Stimulated activated CD4-positive, alpha-beta T cell treated with anti-CD3 and anti-CD28 coated beads, Interleukin-4, amount 100 ng/mL, for 1 hour (primary cell): Measurements from ENCODE around the gene GLCE.

Experiments used
- DNase-seq: peaks from one replicate; pipeline ENCODE4 v3.0.0-alpha.2; 2020

GLCE gene

DNA sequence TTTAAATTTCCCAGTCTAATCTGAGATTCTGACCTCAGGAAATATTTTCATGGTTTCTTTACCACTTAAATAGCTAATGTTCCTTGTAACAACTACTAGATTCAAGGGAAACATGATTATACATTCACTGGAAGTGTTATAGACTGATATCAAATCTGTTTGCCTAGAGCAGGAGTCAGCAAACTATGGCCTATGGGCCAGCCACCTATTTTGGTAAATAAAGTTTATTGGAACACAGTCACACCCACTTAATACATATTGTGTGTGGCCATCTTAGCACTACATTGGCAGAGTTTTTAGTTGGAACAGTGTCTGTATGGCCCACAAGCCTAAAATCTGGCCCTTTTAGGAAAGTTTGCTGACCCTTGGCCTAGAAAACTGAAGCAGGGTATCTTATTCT is 50.1 kb downstream of the GLCE start:
- no peak for DNase-seq

- no peak for DNase-seq
These were observed 53.4 kb downstream of the GLCE start for GRCh38 chr15:69213786-69214185.

GRCh38 chr15:69215314-69216035 is 55.0 kb downstream of the GLCE start:
- DNase-seq = no peak

- DNase-seq = no peak
These were observed 56.9 kb downstream of the GLCE start for GRCh38 chr15:69217381-69217780.

- DNase-seq = no peak
These were observed 59.3 kb downstream of the GLCE start for GRCh38 chr15:69219690-69220089.

- no peak for DNase-seq
These were observed 61.6 kb downstream of the GLCE start for GRCh38 chr15:69222002-69222474.

DNA sequence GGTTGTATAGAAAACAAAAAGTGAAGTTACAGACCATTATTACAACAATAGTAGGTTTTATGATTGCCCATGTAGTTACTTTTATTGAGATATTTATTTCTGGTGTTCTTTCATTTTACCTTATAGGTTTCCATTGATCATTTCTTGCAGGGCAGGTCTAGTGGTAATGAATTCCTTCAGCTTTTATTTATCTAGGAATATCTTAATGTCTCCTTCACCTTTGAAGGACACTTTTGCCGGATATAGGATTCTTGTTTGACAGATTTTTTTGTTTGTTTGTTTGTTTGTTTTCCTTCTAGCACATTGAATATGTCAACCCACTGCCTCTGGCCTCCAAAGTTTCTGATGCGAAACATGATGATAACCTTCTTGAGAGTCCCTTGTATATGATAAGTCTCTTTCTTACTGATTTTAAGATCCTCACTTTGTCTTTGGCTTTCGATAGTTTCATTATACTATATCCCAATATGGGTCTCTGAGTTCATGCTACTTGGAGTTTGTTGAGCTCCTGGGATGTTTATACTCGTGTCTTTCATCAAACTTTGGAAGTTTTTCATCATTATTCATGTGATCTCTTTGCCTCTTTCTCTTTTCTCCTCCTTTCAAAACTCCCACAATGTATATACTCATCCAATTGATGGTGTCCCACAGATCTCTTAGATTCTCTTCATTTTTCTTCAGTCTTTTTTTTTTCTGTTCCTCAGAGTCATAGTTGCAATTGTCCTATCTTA is 62.8 kb downstream of the GLCE start:
- DNase-seq = no peak

- DNase-seq = no peak
These were observed 63.9 kb downstream of the GLCE start for GRCh38 chr15:69224383-69224782.

GRCh38 chr15:69225355-69226022 is 65.1 kb downstream of the GLCE start:
- DNase-seq = no peak

DNA sequence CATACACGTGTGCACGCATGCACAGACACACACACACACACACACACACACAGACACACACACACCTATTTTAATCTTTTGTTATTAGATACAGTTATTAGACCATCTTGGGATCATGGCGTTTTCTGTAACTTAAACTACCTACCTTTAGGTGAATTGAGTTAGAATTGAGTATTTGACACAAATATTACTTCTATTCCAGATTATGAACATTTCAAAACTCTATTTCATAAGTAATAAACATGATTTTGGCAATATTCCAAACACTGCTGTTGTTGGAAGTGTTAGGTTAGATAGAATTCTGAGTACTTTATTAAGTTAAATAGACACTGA is 65.6 kb downstream of the GLCE start:
- no peak for DNase-seq

DNA sequence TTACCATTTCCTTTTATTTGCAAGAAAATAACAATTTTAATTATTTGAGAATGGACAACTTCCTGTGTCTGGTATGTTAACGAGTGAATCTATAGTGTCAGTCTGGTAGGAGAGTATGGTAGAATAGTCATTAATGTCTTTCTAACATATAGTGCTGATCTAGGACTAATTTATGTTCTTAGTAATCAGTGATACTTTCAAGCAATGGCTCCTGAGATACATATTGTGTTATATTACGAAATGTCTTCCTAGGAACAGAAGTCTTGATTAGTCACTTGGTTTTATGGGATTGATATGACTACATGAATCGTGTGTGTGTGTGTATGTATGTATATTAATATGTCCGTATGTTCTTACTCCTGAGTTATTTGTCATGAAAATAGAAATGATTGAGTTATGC is 71.7 kb downstream of the GLCE start:
- no peak for DNase-seq

- DNase-seq = no peak
These were observed 72.3 kb downstream of the GLCE start for GRCh38 chr15:69232765-69233164.

- DNase-seq = no peak
These were observed 74.2 kb downstream of the GLCE start for GRCh38 chr15:69234676-69235075.

DNA sequence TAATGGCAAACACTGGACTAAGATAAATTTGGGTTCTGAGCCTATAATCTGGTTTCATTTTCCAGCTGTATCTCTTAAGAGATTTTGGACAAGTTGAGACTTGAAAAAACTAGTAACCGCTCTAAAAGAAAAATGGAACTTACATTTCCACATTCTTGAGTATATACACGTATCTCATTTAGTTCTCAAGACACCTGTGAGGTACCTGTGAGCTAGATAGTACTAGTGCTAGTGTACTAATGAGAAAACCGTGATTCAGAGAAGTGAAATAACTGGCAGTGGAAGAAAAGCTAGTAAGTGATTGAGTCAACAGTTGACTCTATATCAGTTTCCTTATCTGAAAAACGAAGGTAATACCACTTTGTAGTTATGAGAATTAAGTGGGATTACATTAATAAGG is 76.1 kb downstream of the GLCE start:
- no peak for DNase-seq

- DNase-seq = no peak
These were observed 77.3 kb downstream of the GLCE start for GRCh38 chr15:69237718-69238117.

- no peak for DNase-seq
These were observed 84.4 kb downstream of the GLCE start for GRCh38 chr15:69244798-69245197.

GRCh38 chr15:69253156-69253555 is 92.7 kb downstream of the GLCE start:
- no peak for DNase-seq

DNA sequence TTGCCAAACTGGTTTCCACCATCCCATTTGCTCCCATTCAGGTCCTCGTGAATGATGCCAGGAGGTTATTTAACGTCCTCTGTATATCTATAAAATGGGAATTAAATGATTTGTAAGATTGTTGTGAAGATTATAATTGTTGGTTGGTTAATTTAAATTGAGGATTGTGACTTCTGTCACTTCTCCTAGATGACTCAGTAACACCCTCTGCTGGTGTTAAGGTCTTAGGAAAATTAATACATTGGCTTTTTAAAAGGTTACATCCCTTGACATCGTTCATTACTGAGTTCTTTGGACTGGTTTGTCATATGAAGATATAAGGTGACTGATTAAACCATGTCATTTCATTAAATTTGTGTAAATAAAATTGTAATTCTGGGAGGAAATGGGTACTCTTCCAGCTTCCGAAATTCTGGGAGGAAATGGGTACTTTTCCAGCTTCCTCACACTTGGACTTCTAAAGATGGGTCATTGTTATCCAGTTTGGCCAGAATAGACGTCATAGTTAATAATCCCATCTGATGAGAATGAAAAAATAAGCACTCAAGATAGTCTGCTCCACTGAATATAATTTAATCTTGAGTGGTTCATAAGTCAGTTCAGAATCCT is 105.0 kb downstream of the GLCE start:
- DNase-seq = no peak

DNA sequence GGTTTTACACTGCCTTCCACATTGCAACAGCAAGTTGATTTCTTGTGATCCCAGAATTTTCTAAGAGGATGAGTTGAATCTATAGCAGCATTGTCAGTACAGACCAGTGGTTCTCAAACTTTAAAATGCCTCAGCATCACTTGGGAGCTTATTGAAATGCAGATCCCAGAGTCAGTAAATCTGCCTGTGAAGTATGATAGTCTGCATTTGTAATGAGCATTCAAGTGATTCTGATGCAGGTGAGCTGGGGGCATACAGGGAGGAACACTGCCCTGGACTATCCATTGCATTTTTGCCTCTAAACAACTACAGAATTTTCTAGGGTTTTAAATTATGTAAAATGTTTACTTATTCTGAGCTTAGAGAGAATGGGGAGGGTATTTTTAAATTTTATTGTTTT is 110.8 kb downstream of the GLCE start:
- no peak for DNase-seq

GRCh38 chr15:69272139-69272538 is 111.7 kb downstream of the GLCE start:
- no peak for DNase-seq

DNA sequence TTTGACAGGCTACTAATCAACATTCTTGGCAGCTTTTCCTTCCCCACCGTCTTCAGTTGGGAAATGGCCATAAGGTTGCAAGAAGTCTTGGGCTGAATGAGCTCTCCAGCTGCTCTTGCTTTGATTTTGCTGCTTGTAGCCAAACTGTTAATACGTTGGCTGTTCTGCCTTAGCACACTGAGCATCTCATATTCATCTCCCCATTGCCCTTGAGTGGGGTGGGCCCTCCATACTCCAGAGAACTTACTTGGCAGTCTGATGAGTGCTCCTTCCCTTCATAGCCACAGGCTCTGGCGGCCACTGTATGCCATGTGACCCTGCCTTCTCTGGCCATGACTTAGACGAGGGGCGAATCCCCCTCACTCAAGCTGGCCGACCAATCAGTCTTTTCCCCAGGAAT is 112.5 kb downstream of the GLCE start:
- no peak for DNase-seq

DNA sequence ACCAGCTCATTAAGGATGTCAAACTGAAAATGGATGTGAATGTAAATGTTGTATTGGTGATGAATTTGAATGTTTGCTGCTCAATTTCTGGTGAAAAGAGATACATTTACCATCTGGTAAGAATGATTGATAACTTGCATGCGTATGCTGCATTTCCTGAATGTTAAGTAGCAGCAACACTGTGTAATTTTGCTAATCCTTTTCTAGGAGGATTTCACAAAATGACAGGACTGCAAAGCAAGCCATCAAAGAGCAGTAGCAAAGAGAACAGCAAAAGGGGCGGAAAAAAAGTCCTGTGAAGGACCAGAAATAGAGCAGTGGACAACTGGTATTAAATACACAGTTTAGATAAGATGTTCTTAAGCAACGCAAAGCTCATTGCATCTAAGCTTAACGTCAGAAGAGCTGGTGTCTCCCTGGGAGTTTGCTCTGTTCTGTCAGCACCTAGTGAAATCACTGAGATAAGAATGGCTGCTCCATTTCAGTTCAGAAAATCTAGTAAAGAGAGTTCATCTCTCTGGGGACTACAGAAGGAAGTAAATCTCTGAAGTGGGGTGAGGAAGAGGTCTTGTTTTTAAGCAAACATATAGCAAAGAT is 114.7 kb downstream of the GLCE start:
- no peak for DNase-seq

DNA sequence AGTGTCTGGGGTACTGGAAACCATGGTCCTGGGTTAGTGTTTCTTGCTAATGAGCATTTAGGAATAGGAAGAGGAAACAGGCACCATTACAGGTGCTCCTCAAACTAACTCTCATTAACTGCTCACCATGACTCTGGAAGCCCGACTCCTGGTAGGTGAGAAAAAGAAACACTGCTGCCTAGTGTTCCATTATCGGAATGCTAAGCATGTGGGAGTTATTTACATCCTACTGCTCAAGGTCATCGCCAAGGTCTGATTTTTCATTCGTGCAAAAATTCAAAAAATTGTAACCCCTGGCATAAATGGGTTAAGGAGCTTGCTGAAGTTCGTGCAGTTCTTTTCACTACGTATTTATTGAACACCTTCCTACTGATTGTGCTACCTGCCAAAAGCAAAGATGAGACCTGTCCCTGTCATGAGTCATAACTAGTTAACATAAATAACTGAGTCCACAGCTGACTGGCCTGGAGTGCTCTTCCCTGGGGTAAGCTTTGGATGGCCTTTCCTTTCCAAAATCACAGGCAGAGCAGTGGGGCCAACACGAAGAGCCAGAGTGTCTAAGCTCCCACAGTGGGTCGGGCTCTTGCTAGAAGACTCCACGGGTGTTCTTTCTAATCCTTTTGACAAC is 115.6 kb downstream of the GLCE start:
- DNase-seq = no peak
